ENCODE measurements around the gene GRM4. TPM values are rescaled to one million over a fixed set of nuclear protein-coding genes. Genes with fewer than 3 reads are reported as not detected.
"Not testable (repeated sequence)": the region's sequence is repeated elsewhere in the genome, so short reads cannot be mapped to it uniquely, and the experiment has no call there.

GRM4 gene
- polyA plus RNA-seq (ENCODE audit: insufficient read length in 12 of 12) = 1 to 10 TPM in 9 of 12 donors, under 1 TPM in 2, not detected in 1; 0.66 to 4.0 (median 1.4) TPM
- long read RNA-seq, donor 1 = 0 reads
- long read RNA-seq, donor 2 = 0 reads
- long read RNA-seq, donor 3 = 0 reads
- long read RNA-seq, donor 4 = 0 reads
- long read RNA-seq, donor 5 = 0 reads
- long read RNA-seq, donor 6 = 0 reads
- long read RNA-seq, donor 7 = 0 reads
- long read RNA-seq, donor 8 = 0 reads
- long read RNA-seq, donor 9 = 0 reads
- long read RNA-seq, donor 10 = 0 reads
- long read RNA-seq, donor 11 = 0 reads

DNA sequence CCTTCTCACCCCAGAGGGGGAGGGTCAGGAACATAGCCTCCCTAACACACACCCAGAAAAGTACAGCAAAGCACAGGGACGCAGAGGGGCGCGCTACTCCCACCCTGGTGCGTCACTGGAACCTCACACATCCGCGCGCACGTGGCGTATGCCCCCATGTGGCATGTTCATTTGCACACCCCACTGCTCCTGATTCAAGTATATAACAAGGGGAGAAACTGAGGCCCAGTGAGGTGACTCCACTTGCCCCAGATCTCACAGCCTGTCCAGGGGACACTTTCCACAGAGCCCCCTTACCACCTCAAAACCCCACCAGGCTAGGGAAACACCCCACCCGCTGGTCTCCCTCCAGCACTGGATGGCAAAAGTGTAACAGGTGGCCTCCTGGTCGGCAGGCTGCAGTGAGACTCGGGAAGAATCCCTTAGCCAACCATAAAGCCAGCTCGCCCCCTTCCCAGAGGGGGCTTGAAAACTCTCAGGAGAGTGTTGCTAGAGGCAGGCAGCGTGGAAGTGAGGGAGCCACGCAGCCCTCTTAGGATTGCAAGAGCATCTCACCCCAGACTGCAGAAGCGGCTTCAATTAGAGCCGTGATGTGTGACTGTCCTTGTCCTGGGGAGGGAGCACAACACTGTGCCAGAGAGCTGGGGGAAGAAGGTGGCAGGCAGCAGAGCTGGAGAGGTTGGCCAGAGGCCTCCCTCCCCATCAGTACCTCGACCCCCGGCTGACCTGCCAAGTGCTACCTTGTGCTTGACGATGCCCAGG, at the start of gene GRM4:
Gene GRM4, minus strand, starts transcription at position 67 of the 762 bp plus-strand sequence. CDS start 12,591 bp downstream, outside the sequence.
- no peak for DNase-seq

DNA sequence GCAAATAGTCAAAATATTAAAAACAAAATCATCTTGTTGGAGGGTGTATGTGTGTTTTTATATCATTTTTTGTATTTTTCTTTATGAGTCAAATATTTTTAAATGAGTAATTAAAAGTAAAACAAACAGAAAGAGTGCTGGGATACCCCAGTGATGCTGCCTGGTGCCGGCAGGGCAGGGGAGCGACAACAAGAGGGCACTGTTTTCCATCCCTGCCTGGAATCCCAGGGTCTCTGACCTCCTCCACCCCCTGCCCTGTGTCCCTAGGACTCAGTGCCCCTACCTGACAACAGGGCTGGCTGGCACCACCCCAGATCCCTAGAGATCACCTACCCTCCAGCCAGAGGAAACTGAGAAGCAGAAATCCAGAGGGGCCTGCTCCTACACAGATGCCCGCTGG, 48.9 kb upstream of the GRM4 start:
- no peak for DNase-seq

DNA sequence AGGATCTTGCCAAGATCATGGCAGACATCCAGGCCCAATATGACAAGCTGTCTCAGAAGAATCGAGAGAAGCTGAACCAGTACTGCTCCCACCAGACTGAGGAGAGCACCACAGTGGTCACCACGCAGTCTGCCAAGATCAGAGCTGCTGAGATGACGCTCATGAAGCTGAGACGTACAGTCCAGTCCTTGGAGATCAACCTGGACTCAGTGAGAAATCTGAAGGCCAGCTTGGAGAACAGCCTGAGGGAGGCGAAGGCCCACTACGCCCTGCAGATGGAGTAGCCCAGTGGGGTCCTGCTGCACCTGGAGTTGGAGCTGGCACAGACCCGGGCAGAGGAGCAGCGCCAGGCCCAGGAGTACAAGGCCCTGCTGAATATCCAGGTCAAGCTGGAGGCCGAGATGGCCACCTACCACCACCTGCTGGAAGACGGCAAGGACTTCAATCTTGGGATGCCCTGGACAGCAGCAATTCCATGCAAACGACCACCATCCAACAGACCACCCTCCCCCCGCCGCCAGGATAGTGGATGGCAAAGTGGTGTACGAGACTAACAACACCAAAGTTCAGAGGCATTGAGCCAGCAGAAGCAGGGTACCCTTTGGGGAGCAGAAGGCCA, 44.7 kb upstream of the GRM4 start:
- DNase-seq = no peak

DNA sequence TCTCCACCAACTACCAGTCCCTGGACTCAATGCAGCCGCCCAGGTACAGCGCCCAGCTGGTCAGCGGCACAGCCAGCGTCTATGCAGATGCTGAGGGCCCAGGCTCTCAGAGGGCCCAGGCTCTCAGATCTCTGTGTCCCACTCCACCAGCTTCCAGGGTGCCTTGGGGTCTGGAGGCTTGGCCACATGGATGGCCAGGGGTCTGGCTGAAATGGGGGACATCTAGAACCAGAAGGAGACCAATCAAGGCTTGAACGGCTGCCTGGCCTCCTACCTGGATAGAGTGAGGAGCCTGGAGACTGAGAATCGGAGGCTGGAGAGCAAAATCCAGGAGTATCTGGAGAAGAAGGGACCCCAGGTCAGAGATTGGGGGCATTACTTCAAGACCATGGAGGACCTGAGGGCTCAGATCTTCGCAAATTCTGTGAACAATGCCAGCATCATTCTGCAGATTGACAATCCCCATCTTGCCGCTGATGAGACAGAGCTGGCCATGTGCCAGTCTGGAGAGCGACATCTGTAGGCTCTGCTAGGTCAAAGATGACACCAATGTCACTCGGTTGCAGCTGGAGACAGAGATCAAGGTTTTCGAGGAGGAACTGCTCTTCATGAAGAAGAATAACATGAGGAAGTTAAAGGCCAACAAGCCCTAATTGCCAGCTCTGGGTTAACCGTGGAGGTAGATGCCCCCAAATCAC, 44.1 kb upstream of the GRM4 start:
- no peak for DNase-seq

DNA sequence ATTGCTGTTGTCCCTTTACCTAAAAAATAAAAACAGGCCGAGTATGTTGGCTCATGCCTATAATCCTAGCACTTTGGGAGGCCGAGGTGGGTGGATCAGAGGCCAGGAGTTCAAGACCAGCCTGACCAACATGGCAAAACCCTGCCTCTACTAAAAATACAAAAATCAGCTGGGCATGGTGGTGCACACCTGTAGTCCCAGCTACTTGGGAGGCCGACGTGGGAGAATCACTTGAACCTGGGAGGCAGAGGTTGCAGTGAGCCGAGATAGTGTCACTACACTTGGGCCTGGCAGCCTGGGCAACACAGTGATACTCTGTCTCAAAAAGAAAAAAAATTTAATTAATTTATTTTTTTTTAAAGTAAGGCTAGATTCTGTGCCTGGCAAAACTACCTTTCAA, 38.8 kb upstream of the GRM4 start:
- not testable (repeated sequence) for DNase-seq

DNA sequence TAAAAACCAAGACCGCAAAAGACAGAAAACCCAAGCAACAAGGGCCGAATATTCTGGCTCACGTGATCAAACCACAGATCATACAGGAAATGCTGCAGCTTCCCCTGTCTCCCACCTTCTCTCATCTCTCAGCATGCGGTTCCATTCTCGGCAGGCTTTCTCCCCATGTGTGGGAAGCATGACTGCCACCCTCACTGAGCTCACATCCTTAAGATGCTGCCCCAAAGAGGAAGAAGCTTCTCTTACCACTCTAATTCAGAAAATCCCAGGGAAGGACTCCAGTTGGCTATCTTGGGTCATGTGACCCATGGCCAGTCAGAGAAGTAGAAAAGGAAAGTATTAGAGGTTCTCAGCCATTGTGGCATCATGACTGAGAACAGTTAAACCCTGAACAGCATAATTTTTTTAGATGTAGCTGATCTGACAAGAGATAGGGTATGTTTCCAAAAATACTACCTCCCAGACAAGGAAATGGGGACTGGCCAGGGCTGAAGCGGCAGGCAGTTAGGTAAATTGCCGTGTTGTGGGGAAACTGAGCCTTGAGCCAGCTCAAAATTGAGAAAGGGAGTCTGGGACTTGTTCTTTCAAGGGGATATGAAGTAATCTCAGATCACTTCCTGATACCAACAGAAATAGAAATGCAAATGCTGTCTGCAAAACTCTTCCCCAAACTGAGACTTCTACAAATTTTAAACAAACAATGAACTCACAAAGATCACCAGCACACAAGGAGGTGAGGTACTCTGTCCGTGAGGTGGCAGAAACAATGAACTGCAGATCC, 37.1 kb upstream of the GRM4 start:
- no peak for DNase-seq

- DNase-seq = no peak
These were observed 36.0 kb upstream of the GRM4 start for GRCh38 chr6:34181908-34182307.

DNA sequence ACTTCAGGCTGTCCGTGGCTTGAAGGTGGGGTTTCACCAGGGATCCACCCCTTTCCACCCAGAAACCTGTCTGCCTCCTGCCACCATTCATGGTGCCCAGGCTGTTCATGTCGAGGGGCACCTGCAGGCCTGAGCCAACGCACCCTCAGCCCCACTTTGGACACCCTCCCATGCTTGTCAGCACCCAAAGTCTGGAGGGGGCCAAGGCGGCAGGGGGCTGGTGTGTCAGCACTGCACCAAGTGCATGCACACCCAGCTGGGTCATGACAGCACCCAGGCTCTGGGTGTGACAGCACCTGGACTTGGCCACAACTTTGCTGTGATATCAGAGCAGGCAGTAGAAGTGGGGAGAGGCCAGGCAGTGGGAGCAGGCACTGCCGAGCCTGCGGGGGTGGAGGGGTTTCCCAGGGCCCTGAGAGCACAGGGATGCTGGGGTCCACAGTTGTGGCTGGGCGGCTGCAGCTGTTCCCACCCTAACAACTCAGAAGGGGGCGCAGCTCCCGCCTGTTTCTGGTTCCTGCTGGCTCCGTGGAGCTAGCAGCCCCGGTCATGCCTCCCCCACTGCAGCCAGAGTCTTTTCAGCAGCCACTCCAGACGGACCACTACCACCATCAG, 33.3 kb upstream of the GRM4 start:
- DNase-seq = no peak

- no peak for DNase-seq
These were observed 32.6 kb upstream of the GRM4 start for GRCh38 chr6:34178357-34179105.

GRCh38 chr6:34177181-34177591, 31.3 kb upstream of the GRM4 start:
- DNase-seq = no peak

GRCh38 chr6:34176261-34177031, 30.6 kb upstream of the GRM4 start:
- no peak for DNase-seq

GRCh38 chr6:34174846-34175399, 29.0 kb upstream of the GRM4 start:
- DNase-seq = no peak

GRCh38 chr6:34172961-34173775, 27.3 kb upstream of the GRM4 start:
- DNase-seq = no peak

- no peak for DNase-seq
These were observed 24.5 kb upstream of the GRM4 start for GRCh38 chr6:34170346-34170745.

DNA sequence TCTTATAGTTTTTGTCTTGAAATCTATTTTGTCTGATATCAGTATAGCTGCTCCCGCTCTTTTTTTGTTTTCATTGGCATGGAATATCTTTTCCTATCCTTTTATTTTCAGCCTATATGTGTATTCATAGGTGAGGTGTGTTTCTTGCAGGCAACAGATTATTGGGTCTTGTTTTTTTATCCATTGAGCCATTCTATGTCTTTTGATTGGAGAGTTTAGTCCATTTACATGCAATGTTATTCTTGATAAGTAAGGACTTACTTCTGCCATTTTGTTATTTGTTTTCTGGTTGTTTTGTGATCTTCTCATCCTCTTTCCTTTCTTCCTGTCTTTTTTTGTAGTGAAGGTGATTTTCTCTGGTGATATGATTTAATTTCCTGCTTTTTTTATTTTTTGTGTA, 24.0 kb upstream of the GRM4 start:
- DNase-seq = no peak

- DNase-seq = no peak
These were observed 16.1 kb upstream of the GRM4 start for GRCh38 chr6:34161857-34162515.

DNA sequence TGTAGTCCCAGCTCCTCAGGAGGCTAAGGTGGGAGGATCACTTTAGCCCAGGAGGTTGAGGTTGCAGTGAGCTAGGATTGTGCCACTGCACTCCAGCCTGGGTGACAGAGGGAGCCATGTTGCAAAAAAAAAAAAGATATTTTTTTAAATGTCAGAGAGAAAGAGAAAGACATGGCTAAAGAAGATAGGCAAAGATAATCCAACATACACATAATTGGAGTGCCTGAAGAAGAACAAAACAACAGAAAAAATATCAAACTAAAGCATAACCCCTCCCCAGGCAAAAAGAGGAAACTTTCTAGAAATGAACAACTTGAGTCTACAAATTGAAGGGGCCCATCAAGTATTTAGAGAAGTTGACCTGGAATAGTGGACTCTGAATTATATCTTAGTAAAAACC, 14.0 kb upstream of the GRM4 start:
- DNase-seq = no peak

DNA sequence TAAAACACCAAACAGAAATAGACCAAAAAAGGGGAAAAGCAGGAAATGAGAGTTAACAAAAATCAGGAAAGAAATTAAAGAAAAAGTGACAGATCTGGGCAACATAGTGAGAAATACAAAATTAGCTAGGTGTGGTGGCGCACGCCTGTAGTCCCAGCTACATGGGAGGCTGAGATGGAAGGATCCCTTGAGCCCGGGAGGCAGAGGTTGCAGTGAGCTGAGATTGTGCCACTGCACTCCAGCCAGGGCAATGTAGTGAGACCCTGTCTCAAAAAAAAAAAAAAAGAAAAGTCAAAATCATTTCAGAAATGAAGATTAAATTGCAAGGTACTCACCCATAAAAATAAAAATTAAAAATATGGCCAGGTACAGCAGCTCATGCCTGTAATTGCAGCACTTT, 13.0 kb upstream of the GRM4 start:
- no peak for DNase-seq
